Lung (tissue), 12 donors: ENCODE results near the gene GHR. TPM values are rescaled to one million over a fixed set of nuclear protein-coding genes. Genes with fewer than 3 reads are reported as not detected.

Experiments used
- ATAC-seq: fragments of 200-7000 bp; cut with Tn5 transposase; one replicate; pipeline ENCODE4 v1.9.1; 2020; ENCODE audit warnings: moderate number of reproducible peaks; ENCODE audit not compliant: insufficient read depth, low FRiP score
- DNase-seq, 3 donors: peaks; one replicate each; pipeline ENCODE4 v3.0.0-alpha.2; 2013 to 2017
- H3K27ac ChIP-seq, 2 donors: one replicate each; pipeline ENCODE4 v1.5.1; 2013; ENCODE audit warnings: mild to moderate bottlenecking in 2 of 2, moderate library complexity in 2 of 2, control low read depth in 1 of 2, inconsistent platforms in 1 of 2, low read depth in 1 of 2, low read length in 1 of 2
- H3K27me3 ChIP-seq, 3 donors: one replicate each; pipeline ENCODE4 v1.5.1; 2013; ENCODE audit warnings: low read length in 2 of 3; ENCODE audit not compliant: control insufficient read depth in 3 of 3, insufficient read depth in 3 of 3
- H3K36me3 ChIP-seq, 4 donors: one replicate each; pipeline ENCODE4 v1.5.1; 2013; ENCODE audit warnings: low read length in 4 of 4, mild to moderate bottlenecking in 1 of 4, moderate library complexity in 1 of 4; ENCODE audit not compliant: control insufficient read depth in 4 of 4, insufficient read depth in 4 of 4
- H3K4me1 ChIP-seq, 5 donors: one replicate each; pipeline ENCODE4 v1.5.1; 2013; ENCODE audit warnings: low read length in 5 of 5, mild to moderate bottlenecking in 2 of 5, moderate library complexity in 1 of 5; ENCODE audit not compliant: control insufficient read depth in 5 of 5, insufficient read depth in 5 of 5
- H3K4me3 ChIP-seq: one replicate; pipeline ENCODE4 v1.5.1; 2013; ENCODE audit warnings: mild to moderate bottlenecking, control low read depth, moderate library complexity
- H3K9ac ChIP-seq, 2 donors: one replicate each; pipeline ENCODE4 v1.5.1; 2013; ENCODE audit warnings: low read length in 2 of 2, control low read depth in 1 of 2; ENCODE audit not compliant: insufficient read depth in 1 of 2
- H3K9me3 ChIP-seq, 4 donors: one replicate each; pipeline ENCODE4 v1.5.1; 2013; ENCODE audit warnings: low read length in 3 of 4, mild to moderate bottlenecking in 1 of 4, moderate library complexity in 1 of 4; ENCODE audit not compliant: control insufficient read depth in 4 of 4, insufficient read depth in 3 of 4
- WGBS, 2 donors: extraction: QIAGEN DNeasy Blood & Tissue Kit; methylation state at CpG; one replicate each; pipeline ENCODE4 v1.1.7; 2013; 5-methylcytosine and 5-hydroxymethylcytosine counted together
- polyA plus RNA-seq, 2 donors: library from polyadenylated mRNA; stranded (reverse); fragments of 200-250 nt; gene quantifications; one replicate each; pipeline ENCODE4 v1.2.1, GENCODE V29; 2013
- total RNA-seq, 2 donors: library from RNA; depleted of rRNA in 1 of 2; stranded (reverse); fragments of >200 nt in 1 of 2; gene quantifications; one replicate each; pipeline ENCODE4 v1.2.1, GENCODE V29; 2014 to 2021
- TF ChIP-seq, protein P1 (sequence below): IDR thresholded peaks from 2 replicates; pipeline ENCODE4 v1.5.1; 2012; ENCODE audit warnings: mild to moderate bottlenecking; ENCODE audit errors: control extremely low read depth, extremely low read depth
- donor health status: control.
- donor health status: control.
- donor health status: Bipolar disorder and iron deficiency.
- donor health status: healthy.
- donor health status: DM: yes; HTN: yes; CAD: no.

Gene GHR
- total and polyA plus RNA-seq, 4 donors, result 0.98 to 23.8 (median 3.2) TPM

- ATAC-seq (no peak), DNase-seq (no peak)
- no peak overlapping the region for H3K4me3 ChIP-seq
- H3K4me1 ChIP-seq, result peaks cover 0 to 36% (median 14%) of the 10 kb centered on the region in 5 donors
- no peak overlapping the region for H3K9ac ChIP-seq
- H3K27ac ChIP-seq, result no peak overlapping the region
- H3K36me3 ChIP-seq, result no peaks in the 10 kb centered on the region
- 72 to 80% methylated on average over 3 of the region's 3 CpGs for WGBS, 2 donors
- TF ChIP-seq, protein P1, sequence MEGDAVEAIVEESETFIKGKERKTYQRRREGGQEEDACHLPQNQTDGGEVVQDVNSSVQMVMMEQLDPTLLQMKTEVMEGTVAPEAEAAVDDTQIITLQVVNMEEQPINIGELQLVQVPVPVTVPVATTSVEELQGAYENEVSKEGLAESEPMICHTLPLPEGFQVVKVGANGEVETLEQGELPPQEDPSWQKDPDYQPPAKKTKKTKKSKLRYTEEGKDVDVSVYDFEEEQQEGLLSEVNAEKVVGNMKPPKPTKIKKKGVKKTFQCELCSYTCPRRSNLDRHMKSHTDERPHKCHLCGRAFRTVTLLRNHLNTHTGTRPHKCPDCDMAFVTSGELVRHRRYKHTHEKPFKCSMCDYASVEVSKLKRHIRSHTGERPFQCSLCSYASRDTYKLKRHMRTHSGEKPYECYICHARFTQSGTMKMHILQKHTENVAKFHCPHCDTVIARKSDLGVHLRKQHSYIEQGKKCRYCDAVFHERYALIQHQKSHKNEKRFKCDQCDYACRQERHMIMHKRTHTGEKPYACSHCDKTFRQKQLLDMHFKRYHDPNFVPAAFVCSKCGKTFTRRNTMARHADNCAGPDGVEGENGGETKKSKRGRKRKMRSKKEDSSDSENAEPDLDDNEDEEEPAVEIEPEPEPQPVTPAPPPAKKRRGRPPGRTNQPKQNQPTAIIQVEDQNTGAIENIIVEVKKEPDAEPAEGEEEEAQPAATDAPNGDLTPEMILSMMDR, result no peak
- H3K9me3 ChIP-seq, result no peaks in the 10 kb centered on the region
- no peaks in the 10 kb centered on the region for H3K27me3 ChIP-seq
Observed at GRCh38 chr5:42491699-42492098, 68.5 kb downstream of the GHR start.

DNA sequence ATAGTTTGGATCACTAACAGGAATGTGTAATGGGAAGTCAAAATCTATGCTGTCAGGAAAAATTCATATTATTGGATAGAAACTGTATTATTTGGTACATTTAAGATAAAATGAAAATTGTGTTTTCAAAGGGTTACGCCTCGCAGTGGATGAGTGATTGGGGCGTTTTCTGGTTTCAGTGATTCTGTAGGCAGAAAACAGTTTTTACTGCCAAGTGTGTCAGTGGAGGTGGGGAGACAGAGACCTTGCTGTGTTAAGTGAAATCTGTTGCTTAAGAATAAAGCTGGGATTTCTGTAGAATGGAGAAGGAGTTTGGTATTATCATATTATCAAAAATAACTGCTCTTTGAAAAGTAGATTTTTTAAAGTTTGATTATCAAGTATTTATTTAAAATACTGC lies 69.7 kb downstream of the GHR start:
- 82 to 96% methylated on average over 3 of the region's 3 CpGs for WGBS, 2 donors
- ATAC-seq, result no peak
- TF ChIP-seq, protein P1, result no peak
- Histone ChIP-seq H3K36me3 (no peaks in the 10 kb centered on the region), H3K4me1 (peaks cover 0 to 40% (median 9%) of the 10 kb centered on the region in 5 donors), H3K9ac (no peak overlapping the region), H3K4me3 (no peak overlapping the region), H3K9me3 (no peaks in the 10 kb centered on the region), H3K27ac (no peak overlapping the region), H3K27me3 (no peaks in the 10 kb centered on the region)
- DNase-seq, result no peak

GRCh38 chr5:42494414-42494813 lies 71.2 kb downstream of the GHR start:
- H3K9me3 ChIP-seq, result no peaks in the 10 kb centered on the region
- DNase-seq, result no peak
- H3K9ac ChIP-seq, result no peak overlapping the region
- no peaks in the 10 kb centered on the region for H3K36me3 ChIP-seq
- 84 to 90% methylated on average over 4 of the region's 4 CpGs for WGBS, 2 donors
- H3K4me3 ChIP-seq, result no peak overlapping the region
- H3K27ac ChIP-seq, result no peak overlapping the region
- H3K27me3 ChIP-seq, result no peaks in the 10 kb centered on the region
- no peak for ATAC-seq
- peaks cover 0 to 42% (median 9%) of the 10 kb centered on the region in 5 donors for H3K4me1 ChIP-seq
- TF ChIP-seq, protein P1, result no peak

DNA sequence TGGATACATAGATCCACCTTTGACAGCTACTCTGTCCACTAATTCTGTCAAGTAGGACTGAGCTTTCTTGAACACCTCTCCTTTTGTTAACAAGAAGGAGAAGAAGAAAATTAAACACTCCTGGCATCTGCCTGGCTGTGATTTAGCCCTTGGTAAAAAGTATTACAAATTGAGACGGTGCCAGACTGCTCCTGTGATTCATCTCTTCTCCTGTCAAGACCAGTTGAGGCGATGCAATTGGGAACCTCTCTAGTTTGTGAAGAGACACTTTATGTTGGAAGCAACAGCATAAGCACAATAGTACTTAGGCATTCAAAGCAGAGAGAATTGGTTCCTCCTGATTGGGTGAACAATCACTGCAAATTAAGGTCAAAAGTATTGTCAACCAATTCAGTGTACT lies 72.7 kb downstream of the GHR start:
- DNase-seq, result no peak
- TF ChIP-seq, protein P1, result no peak
- H3K9ac ChIP-seq, result no peak overlapping the region
- H3K4me3 ChIP-seq, result no peak overlapping the region
- WGBS, 2 donors, result 62 to 75% methylated on average over 2 of the region's 2 CpGs
- peaks cover 0 to 45% (median 6%) of the 10 kb centered on the region in 5 donors for H3K4me1 ChIP-seq
- H3K27me3 ChIP-seq, result no peaks in the 10 kb centered on the region
- no peaks in the 10 kb centered on the region for H3K9me3 ChIP-seq
- H3K36me3 ChIP-seq, result no peaks in the 10 kb centered on the region
- no peak overlapping the region for H3K27ac ChIP-seq
- ATAC-seq, result no peak
